ENCODE measurements around the gene BCKDHA.
A peak's percentile ranks its signal among the peaks of the same experiment; 100 is the strongest.
"Not testable (repeated sequence)": the region's sequence is repeated elsewhere in the genome, so short reads cannot be mapped to it uniquely, and the experiment has no call there.

The BCKDHA gene

DNA sequence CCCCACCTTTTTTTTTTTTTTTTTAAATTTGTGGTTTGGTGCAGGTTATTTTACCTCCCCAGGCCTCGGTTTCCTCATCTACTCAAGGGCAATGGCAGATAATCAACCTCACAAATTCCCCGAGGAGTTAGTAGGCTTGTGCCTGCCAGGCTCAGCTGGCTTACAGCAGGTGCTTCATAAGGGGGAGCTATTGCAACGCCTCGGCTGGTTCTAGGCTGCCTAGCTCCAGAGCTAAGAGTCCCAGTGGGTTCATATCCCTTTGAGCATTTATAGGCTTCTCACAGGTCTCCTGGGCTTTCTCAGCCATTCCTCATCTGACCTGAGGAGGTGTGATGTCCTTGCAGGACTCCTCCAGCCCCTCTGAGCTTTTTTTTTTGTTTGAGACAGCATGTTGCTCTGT lies 10.6 kb downstream of the BCKDHA start:
- no peak for DNase-seq

DNA sequence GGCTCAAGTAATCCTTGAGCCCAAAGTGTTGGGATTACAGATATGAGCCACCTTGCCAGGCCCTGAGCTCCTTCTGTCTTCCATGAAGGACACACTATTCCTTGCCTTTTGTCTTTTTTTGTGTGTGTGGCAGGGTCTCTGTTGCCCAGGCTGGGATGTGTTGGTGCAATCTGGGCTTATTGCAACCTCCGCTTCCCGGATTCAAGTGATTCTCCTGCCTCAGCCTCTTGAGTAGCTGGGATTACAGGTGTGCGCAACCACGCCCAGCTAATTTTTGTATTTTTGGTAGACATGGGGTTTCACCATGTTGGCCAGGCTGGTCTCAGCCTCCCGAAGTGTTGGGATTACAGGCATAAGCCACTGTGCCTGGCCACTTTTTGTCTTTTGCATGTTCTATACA lies 11.2 kb downstream of the BCKDHA start:
- DNase-seq: not testable (repeated sequence)

DNA sequence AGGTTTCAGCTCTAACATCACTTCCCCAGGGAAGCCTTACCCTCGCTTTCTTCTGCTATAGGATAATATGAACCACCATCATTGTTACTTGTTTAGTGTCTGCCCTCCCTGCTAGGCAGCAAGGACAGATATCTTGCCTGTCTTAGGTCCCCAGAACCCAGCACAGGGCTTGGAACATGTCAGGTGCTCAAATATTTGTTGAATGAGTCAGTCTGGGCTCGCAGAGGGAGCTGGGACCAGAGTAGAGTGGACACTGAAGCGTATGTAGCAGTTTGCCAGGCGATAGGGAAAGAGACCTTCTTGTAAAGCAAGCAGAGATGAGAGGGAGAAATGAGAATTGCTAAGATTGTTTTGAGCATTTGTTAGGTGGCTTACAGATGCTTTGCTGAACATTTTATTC lies 11.7 kb downstream of the BCKDHA start:
- DNase-seq: no peak

DNA sequence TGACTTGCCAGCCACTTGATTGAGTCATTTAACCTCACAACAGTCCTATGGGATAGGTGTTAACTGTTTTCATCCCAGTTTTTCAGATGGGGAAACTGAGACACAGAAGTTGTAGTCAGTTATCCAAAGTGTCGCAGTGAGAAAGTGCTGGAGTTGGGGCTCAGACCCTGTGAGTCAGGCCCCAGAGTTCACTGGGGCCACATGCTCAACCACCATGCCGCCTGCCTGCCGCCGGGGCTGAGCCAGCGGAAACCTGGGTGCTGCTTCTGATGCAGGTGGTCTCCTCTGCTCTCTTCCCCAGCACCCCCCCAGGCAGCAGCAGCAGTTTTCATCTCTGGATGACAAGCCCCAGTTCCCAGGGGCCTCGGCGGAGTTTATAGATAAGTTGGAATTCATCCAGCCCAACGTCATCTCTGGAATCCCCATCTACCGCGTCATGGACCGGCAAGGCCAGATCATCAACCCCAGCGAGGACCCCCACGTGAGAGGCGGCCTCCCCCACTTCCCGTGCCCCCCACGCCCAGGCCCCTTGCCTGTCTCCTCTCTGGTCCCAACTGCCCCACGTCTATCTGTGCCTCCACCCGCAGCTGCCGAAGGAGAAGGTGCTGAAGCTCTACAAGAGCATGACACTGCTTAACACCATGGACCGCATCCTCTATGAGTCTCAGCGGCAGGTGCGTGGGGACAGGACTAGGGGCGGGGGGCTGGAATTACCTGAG lies 12.9 kb downstream of the BCKDHA start:
- no peak for DNase-seq

DNA sequence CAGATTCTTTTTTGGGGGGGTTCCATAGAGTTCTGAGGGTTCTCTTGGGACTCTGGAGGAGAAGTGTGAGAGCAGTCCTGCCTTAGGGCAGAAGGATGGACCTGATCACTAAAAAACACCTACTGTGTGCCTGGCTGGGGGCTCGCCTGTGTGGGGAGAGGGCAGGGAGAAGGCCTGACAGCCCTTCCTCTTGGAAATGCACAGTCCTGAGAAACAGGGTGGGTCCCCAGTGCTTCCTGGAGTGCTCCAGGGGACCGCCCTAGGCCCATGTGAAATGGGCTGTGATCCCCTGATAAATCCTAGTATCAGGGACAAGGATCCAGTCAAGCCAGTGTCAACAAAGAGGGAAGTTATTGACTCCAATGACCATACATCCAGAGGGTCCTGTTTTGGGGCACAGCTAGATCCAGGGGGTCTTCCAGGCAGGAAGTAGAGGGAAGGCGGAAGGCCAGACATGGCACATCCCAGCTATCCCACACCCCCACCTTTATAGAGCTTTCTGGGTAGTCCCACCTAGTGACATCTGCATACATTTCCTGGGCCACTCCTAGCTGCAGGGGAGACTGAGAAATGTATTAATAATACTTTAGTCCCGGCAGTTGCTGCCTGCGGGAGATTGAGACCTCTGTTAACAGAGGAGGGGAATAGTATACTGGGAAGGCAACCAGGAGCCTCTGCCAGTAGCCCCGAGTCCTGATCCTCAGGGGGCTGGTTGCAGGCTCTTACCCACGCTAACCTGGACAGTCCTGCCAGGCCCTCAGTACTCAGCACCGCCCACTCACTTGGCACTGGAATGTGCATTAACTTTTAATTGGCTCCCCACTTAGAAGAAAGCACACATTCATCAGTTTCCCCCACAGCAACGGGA lies 13.7 kb downstream of the BCKDHA start:
- no peak for DNase-seq

DNA sequence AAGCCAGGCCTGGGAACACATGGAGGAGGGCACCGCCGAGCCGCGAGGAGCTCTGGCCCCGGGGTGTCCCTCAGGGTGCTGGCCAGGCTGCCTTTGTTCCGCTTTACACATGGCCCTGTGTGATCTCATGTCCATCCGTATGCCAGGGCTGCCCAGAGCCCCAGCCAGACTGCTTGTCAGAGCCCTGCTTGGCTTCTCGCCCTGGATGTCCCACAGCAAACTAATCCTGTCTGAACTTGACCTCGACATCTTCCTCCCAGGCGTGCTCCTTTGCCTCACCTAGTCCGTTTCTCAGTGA lies 14.3 kb downstream of the BCKDHA start:
- no peak for DNase-seq

DNA sequence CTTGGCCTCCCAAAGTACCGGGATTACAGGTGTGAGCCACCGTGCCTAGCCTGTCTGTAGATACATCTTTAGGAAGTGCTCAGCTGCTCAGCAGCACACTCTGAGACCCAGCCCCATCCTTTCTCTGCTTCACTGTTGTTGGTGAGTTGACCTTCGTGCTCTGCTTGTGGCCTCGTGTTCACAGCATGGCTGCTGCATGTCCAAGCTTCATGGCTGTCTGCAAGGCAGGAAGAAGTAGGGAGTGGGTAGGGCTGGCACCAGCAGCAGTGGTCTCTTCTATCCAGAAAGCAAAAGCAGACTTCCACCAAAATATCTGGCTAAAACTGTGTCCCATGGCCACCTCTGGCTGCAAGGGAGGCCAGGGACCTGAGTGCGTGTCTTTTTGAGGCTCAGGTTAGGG lies 15.3 kb downstream of the BCKDHA start:
- no peak for DNase-seq

DNA sequence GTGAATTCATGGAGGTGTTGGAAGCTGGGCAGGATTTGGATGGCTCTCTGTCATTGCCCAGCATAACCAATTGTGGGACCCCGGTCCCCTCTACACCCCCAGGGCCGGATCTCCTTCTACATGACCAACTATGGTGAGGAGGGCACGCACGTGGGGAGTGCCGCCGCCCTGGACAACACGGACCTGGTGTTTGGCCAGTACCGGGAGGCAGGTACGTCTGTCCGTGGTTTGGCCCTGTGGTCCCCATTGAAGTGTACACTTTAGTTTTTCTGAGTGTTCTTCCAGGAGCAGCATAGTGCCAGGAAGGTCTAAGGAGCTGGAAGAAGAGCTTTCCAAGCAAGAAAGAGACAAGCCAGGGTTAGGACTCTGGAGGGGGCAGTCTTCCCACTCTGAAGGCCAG lies 16.3 kb downstream of the BCKDHA start:
- DNase-seq: no peak

DNA sequence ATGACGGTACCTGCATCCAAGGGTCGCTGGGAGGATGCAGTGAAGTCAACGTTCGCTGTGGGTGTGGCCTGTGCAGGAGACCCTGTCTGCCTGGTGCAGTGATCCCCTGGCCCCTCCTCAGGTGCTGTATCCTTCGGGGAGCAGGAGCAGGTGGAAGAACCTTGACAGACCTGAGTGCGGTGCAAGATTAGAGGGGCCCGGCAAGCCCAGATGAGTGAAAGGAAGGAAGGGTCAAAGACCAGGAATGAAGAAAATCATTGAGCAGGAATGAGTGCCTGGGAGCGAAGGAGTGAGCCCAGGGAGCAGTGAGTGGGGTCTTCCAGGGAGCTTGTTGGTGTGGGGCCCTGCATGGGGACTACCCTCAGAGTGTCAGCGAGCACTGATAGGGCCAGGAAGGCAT lies 16.8 kb downstream of the BCKDHA start:
- no peak for DNase-seq

DNA sequence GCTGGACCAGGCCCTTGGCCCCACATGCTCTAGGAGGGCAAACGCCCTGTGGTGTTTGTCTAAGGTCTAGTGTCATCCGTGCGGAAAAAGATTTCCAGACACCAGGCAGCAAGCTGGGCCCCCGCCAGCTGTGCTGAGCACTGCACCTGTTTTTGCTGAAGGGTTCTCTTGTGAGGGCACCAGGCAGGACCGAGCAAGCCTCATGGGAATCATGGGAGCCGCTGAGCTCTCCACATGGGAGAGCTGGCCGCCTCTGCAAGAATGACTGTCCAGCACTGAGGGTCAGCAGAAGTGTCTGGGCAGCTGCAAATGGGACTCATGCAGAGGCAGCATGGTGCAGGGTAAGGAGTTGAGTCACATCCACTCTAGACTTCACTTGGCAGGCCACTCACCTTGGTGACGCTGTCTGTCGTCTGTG lies 17.5 kb downstream of the BCKDHA start:
- DNase-seq: no peak

DNA sequence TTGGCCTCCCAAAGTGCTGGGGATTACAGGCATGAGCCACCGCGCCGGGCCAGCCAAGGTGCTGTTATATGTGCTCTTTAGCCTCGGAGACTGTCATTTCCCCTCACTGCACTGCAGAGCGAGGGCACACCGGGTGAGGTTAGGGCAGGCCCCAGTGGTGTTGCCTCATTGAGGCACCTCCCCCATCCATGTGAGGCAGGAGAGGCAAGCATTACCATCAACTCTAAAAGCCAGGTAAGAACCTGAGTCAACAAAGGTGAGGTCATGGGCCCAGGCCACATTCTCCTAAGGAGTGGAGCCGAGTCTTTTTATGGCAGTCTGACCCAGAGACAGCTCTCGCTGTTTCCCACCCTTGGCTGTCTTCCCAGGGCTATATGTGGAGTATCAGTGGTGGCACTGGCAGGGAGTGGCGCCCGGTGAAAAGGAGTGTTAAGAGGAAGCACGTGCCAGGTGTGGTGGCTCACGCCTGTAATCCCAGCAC lies 18.6 kb downstream of the BCKDHA start:
- no peak for DNase-seq

DNA sequence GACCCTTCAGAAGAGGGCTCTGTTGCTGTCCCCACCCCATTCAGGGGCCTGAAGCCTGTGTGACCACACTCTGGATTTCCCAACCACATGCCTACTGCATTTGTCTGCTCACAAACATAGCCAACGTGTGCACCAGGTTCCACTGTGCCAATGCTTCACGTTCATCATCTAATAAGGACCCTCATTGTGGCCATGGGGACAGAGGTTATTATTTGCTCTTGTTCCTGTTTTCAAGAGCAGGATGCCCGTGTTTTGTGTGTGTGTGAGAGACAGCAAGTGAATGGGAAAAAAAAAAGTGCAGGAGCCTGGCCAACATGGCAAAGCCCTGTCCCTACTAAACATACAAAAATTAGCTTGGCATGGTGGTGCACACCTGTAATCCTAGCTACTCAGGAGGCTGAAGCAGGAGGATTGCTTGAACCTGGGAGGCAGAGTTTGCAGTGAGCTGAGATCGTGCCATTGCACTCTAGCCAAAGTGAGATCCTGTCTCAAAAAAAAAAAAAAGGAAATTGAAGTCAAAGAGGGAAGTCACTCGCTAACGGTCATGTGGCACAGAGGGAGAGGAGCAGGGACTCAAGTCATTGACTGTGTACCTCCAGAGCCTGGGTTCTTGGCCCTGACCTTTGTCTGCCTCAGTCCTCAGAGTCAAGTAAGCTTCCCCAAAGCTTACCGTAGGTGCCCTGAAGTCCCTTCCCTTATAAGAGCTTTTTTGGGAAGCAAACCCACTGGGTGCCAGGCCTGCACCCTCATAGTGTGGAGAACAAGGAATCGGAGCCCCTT lies 22.7 kb downstream of the BCKDHA start:
- DNase-seq: no peak

DNA sequence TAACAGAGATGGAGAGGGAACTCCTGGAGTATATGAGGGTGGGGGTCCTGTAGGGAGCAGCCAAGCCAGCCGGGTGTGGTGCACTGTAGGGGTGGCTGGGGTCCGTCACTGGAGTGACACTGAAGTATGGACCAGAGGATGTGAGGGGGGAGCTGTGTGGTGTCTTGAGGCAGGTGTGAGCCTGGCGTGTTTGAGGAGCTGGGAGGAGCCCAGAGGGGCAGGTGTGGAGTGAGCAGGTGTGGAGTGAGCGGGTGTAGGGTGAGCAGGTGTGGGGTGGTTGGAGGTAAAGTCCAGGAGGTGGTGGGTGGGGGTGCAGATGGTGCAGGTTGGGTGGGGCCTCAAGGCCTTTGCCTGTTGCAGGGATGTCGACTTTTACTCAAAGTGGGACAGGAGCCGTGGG lies 23.7 kb downstream of the BCKDHA start:
- DNase-seq: no peak

DNA sequence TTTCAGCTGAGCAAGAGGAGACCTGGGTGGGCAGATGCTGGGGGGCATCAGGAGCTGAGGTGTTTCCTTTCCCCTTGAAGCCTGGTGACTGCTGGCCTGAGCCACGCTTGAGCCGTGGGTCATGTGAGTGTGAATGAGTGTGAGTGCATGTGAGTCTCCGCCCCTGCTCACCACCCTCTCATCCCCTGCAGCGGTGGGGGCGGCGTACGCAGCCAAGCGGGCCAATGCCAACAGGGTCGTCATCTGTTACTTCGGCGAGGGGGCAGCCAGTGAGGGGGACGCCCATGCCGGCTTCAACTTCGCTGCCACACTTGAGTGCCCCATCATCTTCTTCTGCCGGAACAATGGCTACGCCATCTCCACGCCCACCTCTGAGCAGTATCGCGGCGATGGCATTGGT lies 24.4 kb downstream of the BCKDHA start:
- no peak for DNase-seq

DNA sequence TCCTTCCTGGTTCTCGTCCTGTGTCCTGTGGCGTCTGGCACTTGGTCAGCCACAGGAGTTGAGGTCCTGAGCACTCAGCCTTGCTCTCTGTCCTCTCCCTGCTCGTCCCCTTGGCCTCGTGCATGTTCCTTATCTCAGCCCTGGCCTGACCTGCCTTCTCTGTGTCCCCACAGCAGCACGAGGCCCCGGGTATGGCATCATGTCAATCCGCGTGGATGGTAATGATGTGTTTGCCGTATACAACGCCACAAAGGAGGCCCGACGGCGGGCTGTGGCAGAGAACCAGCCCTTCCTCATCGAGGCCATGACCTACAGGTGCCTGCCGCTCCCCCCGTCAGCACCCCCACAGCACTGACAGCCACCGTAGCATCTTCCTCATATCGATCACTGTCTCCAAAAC lies 24.8 kb downstream of the BCKDHA start:
- no peak for DNase-seq

DNA sequence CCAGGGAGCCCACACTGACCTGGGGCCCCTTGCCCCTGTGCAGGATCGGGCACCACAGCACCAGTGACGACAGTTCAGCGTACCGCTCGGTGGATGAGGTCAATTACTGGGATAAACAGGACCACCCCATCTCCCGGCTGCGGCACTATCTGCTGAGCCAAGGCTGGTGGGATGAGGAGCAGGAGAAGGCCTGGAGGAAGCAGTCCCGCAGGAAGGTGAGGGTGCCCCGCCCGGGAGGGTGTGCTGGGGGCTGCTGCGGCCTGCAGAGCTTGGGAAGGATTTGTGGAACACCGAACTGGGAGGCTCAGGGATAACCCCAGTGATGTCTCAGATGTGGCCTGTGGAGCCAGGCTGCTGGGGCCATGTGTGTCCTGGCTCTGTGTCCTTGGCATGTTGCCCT lies 25.3 kb downstream of the BCKDHA start:
- no peak for DNase-seq

DNA sequence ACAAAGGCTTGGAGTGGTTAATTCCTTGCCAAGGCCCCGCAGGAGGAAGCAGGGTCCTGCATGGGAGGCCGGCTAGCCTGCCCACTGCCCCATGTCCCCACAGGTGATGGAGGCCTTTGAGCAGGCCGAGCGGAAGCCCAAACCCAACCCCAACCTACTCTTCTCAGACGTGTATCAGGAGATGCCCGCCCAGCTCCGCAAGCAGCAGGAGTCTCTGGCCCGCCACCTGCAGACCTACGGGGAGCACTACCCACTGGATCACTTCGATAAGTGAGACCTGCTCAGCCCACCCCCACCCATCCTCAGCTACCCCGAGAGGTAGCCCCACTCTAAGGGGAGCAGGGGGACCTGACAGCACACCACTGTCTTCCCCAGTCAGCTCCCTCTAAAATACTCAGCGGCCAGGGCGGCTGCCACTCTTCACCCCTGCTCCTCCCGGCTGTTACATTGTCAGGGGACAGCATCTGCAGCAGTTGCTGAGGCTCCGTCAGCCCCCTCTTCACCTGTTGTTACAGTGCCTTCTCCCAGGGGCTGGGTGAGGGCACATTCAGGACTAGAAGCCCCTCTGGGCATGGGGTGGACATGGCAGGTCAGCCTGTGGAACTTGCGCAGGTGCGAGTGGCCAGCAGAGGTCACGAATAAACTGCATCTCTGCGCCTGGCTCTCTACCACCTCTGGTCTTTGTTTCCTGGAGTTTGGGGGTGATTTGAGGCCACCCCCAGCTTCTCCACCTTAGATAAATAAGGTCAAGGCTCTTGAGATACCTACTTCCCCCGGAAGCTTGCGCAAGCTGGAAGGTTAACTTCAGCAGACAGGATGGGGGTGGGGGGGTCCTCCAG lies 26.9 kb downstream of the BCKDHA start:
- DNase-seq: no peak

DNA sequence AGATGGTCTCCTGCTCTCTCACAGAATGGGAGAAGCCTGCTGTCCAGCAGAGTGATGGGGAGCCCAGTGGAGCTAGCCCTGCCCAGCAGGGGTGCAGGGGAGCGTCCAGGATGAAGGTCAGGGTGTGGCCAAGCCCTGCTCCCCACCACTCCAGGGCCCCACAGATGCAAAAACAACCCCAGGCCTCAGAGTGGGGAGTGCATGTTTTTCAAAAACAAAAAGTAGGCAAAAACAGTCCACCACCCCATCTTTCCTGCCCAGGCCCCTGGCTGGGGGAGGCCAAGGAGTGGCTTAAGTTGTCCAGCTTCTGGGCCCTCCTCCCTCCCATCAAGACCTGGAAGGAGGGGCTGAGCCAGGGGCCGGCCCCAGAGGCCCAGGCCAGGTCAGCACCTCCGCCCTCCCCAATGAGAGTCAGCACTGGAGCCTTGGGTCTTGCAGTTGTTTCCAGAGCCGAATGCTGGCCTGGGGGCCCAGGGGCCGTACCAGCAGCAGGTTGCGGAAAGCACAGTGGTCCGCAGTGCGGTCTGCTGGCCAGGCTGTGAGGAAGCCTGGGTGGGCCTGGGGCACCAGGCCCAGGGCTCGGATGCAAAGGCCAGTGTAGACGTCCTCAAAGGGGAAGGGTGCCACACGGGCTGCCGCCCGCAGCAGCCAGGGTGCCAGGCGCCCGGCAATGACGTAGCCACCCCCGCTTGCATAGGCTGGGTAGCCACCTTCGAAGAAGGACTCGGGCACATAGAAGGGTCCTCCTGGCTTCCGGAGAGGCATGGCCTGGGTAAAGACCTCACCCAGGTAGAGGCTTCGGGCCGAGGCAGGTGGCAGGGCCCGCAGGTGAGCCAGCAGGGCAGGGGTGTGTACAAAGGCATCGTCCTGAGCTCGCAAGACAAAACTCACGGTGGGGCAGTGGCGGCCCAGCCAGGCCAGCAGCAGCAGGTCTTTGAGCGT lies 27.8 kb downstream of the BCKDHA start:
- DNase-seq: no peak

DNA sequence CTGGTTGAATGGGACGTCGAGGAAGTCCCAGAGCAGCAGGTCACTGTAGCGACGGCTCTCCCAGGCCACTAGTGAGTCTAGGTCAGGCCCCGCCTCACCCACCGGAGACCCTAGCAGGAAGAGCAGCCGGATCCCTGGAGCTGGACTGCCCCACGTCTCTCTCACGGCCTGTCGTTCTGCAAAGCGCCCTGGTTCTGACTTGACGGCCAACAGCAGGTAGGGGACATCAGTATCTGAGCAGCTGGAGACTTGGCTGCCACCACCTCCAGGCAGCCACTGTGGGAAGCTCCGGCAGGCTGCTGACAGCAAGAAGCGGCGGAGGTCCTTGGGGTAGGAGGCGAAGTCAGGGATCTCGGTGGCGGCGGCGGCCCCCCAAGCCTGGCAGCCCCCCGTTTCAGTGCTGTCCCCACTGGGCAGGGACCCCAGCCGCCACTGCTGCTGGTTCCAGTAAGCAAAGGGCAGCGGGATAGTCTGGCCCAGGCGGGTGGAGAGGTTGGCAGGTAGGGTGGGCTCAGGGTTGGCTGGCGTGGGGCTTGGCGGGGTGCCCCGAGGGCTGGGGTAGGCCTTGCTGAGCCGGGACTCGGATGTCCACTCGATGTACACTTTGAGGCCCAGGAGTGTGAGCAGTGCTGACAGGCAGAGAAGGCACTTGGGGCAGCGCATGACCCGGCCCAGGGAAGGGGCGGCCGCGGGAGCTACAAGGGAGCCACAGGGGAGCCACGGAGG lies 28.7 kb downstream of the BCKDHA start:
- DNase-seq: no peak

DNA sequence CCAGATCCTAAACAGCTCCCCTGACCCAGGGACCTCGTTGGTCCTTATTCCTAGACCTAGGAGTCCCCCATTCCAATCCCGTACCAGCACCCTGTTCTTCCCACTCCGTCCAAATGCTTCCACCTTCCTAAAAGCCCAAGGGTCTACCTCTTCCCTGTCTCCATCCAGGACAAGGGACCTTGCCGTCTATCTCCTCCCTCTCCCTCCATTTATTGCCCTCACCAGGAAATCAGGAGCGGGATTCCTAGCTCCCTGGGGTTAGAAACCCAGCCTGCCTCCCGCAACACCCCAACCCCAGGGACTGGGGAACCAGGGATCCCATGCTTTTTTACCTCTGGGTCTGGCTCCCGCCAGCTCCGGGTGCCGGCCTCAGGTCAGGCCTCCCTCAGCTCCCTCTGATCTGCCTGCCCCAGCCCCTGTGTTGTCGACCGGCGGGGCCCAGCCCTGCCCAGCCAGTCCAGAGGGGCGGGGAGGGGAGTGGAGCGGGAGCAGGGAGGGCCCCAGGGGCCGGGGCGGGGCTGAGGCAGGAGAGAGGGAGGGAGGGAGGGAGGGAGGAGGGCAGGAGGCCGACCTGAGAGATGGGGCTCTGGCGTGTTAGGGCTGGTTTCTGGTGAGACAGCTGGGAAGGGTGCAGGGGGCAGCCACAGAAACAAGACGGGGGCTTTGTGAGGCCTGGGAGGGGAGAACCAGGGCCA lies 29.5 kb downstream of the BCKDHA start, which contains the start of gene B3GNT8:
B3GNT8 (minus strand) TSS at position 423 of the 695 bp plus-strand sequence. CDS start 596 bp downstream, outside the sequence.
- peak; percentile 86 for DNase-seq

Measured in eye (tissue), 1 donor.